DMS153 (cell line): ENCODE data around the gene KIF19.
"Not testable (repeated sequence)": the region's sequence is repeated elsewhere in the genome, so short reads cannot be mapped to it uniquely, and the experiment has no call there.

Source experiments
- DNase-seq: peaks from one replicate; lab custom pipeline; 2025; lab: John Stamatoyannopoulos, UW

Gene KIF19

DNA sequence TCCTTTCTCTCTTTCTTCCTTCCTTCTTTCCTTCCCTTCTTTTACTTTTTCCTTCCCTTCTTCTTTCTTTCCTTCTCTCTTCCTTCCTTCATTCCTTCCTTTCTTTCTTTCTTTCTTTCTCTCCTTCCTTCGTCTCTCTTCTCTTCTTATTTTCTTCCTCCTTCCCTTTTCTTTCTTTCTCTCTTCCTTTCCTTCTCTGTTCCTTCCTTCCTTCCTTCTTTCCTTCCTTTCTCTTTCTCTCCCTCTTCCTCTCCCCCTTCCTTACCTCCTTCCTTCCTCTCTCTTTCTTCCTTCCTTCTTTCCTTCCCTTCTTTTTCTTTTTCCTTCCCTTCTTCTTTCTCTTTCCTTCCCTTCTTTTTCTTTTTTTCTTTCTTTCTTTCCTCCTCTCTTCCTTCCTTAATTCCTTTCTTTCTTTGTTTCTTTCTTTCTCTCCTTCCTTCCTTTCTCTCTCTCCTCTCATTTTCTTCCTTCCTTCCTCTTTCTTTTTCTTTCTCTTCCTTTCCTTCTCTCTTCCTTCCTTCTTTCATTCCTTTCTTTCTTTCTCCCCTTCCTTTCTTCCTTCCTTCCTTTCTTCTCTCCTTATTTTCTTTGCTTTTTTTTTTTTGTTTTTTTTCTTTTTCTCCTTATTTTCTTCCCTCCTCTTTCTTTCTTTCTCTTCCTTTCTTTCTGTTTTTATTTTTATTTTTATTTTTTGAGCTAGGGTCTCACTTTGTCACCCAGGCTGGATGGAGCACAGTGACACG, 64.1 kb downstream of the KIF19 start:
- no peak for DNase-seq

DNA sequence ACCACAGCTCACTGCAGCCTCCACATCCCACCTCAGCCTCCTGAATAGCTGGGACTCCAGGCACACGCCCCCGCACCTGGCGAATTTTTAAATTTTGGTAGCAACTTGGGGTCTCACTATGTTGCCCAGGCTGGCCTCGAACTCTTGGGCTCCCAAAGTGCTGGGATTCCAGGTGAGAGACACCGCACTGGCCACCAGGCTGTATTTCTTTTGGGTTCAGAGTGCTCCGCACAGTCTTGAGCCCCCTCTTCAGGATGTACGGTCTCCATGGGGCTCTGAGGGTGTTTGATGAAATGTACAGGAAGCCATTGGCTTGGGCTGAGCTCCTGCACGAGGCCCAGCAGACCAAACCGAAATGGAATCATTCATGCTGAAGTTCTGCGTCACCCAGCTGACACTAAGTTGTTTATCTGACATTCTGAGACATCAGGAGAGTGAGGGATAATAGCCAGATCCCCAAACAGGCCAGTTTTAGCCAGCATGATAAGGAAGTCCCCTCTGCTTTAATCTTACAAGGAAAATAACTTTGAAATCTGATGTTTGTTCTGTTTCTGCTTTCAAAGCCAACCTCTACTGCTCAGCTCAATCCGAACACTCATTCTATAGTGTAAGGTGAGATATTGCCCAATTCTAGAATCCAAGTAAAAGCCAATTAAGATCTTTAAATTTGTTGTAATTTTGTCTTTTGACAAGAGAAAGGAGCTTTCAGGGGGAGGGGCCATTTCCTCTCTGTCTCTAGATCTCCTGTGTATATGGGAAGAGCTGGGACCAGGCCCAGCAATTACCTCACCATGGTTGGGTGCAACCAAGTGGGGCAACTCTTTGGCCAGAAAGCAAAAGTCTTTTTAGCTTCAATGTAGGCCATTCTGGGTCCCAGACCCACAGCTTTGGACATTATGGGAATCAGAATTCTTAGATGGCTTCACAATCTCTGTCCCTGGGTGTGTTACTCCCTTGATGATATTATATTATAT, 64.9 kb downstream of the KIF19 start:
- DNase-seq = no peak

DNA sequence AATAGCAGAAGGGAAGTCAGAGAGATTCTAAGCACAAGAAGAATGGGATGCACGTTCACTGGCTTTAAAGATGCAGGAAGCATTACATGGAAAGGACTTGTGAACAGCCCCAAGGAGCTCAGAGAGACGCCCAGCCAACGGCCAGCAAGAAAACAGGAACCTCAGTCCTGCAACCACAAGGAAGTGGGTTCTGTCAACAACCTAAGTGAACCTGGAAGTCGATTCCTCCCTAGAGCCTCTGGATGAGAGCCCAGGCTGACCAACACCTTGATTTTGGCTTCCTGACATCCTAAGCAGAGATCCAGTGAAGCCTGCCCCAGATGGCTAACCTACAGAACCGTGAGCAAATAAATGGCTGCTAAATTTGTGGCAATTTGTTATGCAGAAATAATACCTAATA, 65.7 kb downstream of the KIF19 start:
- DNase-seq = no peak

DNA sequence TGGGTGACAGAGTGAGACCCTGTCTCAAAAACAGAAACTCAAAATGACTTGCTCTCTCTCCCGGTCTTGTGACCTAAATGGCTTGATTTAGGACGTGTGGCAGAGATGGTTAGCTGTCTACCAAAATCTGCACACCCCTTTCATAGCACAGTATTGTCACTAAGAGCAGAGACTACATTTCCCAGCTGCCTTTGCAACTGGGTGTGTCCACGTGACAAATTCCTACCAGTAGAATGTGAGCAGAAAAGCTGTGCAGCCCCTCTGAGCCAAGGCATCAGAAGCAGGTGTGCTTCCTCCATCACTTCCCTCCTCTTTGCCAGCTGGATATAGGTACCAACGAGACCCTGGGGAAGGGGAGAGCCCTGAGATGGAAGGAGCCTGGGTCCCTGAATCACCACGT, 66.8 kb downstream of the KIF19 start:
- no peak for DNase-seq

DNA sequence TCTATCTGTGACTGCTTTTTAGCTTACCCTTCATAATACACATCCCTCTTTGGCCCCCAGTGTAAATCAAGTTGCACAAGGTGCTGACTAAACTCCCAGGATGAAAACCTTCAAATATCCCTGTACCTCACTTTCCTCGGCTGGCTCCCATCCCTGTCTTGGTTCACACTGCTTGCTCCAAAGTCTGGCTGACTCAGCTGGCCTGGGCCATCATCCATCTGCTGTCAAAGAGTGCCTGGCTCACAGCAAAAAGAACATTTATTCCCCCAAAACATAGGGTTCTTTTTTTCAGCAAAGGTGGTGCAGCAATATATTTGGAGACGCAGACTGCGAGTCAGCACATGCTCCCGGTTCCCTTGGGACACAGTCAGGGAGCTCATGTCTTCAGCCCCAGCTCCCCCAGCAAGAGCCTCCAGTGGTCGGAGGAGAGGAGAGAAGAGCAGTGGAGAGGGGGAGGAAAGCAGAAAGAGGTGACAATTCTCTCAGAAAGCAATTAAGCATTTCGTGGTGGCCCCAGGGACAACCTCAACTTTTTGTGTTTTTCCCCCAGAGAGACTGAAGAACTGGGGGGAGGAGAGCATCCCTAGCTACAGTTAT, 67.4 kb downstream of the KIF19 start:
- no peak for DNase-seq

DNA sequence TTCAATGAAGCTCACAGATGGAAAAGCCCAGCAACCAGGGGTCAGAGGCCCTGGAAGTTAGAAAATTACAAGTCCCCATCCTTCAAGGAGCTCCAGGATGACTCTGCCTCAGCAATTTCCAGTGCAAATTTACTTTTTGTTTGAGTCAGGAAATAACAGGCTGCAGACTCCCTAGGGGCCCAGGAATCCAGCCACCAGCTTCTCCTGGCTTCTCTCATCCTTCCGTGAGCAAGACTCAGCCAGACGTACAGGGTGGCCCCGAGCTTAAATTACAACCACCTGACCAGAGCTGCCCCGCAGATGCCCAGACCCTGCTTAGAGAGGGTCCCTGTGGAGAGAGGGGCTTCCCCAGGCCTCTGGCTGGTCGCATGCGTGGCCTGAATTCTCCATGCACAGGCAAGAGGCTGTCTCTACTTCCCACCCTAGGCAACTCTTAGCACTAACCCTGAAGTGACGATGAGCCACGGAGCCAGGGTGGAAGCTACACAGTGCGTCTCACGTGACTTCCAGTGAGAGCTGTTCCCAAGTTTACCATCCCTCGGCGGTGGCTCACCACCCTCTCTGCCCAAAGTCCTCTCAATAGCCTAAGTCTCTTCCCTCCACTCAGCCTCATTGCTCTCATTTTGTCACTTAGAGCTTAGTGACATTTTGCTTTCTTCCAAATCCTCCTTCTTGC, 68.4 kb downstream of the KIF19 start:
- DNase-seq = no peak

DNA sequence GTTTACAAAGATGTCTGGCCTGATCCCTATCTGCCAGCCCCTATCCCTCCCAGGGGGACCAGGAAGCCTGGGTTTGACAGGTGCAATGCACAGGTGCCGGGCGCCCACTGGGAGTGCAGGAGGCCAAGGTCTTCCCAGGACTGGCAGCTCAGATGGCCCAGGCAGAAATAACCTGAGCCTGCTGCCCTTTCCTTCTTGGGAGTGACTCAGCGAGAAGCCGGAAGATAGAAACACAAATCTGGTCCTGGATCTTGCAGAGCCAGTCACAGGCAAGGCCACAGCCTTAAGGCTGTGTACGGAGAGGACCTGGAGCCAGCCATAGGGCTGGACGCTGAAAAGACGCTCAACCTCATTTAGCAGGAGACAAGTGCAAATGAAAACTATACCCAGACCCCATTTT, 69.0 kb downstream of the KIF19 start:
- DNase-seq = no peak

DNA sequence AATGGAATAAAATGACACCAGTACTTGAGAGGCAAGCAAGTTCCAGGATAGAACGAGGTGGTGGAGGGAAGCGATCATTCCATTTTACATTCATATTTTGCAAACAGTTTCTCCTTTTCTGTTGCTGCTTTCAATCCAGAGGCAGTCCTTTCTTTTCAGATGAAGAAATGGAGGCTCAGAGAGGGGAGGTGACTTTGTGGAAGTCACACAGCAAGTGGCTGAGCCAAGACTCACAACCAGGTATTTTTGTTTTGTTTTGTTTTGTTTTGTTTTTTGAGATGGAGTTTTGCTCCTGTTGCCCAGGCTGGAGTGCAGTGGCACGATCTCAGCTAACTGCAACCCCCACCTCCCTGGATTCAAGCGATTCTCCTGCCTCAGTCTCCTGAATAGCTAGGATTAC, 70.5 kb downstream of the KIF19 start:
- DNase-seq = no peak

DNA sequence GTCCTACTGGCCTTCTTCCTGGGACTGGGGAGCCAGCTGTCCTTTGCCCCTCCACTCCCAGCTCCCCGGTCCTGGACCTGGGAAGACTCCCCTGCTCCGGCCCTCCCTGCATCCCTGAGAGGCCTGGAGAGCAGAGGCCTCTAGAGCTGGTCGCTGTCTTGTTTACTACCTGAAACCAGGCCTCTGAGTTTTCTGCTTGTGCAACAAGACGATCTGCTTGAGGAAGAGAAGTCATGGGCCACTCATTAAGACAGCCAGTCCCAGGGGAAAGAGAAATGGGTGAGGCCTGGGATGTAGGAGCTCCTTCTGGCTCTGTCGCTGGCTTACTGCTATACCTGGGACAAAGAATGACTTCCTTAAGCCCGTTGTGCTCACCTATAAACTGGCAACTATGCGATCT, 76.0 kb downstream of the KIF19 start:
- no peak for DNase-seq

DNA sequence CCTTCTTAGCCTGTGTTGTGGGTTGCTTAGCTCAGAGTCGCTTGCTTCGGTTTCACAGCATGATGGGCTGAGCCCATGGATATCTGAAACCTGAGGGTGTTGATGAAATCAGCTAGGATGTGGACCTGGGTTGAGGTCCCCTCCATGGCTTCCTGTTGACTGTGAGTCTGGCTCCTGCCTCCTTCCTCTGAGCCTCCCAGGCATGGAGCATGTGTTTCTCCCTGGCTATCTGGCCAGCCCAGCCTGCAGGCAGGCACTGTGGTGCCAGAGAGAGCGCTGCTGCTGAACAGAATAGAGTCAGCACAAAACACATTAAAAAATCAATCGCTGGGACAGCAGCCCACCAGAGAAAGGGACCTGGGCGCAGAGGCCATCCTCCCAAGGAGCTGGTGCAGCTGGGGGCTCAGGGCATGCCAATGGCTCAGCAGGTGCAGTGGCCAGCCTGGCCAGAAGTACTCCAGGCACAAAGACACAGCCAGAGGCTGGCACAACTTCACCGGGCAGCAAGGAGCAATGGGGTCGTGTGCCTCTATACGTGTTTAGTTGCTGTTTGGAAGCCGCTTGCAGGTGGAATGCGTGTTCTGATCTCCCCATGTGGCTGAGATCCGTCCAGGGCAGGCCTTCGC, 77.6 kb downstream of the KIF19 start:
- DNase-seq = no peak

DNA sequence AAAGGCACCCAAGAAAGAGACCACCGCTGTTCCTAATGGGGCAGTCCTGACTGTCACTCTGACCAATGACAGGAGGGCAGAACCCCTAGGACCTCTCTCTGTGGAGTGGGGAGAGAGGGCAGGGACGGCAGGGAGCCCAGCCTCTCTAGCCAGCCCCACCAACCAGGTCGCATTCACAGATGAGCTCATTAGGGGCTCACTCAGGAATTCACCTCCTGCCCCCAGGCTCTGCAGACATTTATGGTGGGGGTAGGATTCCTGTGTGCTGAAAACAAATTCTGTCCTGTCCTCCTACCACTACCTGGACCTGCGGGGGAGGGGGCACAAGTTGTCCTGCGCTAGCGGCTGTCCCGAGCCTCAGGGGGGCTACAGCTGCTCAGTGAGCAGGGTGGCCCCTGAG, 78.2 kb downstream of the KIF19 start:
- DNase-seq = no peak

DNA sequence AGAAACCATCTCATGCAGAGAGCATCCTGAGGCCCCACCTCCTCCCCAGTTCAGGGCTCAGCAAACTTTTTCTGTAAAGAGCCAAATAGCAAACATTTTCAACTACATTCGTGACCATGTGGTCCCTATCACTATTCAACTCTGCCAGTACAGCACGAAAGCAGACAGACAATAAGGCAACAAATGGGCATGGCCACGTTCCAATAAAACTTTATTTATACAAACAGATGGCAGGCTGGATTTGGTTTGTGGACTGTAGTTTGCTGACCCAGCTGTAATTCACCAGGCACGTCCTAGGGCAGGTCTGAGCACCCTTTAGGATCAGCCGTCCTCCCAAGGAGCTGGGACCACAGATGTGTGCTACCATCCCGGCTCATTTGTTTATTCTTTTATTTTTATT, 78.8 kb downstream of the KIF19 start:
- no peak for DNase-seq

DNA sequence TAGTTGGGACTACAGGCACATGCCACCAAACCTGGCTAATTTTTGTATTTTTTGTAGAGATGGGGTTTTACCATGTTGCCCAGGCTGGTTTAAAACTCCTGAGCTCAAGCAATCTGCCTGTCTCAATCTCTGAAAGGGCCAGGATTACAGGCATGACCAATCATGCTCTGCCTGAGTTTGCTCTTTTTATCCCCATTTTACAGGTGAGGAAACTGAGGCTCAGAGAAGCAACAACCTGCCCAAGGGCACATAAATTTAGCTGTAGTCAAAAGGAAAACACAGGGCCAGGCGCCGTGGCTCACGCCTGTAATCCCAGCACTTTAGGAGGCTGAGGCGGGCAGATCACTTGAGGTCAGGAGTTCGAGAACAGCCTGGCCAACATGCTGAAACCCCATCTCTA, 79.3 kb downstream of the KIF19 start:
- DNase-seq = not testable (repeated sequence)
